SKM-1 treated with dmso at 0.1 percent for 144 hours (cell line): ENCODE results near the gene MOV10L1.
A peak's percentile ranks its signal among the peaks of the same experiment; 100 is the strongest.

ENCODE experiments used
- DNase-seq: peaks from one replicate; lab custom pipeline; 2025; ENCODE audit not compliant: unreplicated experiment; lab: John Stamatoyannopoulos, UW

Gene MOV10L1

GRCh38 chr22:50175921-50176849, 86.4 kb downstream of the MOV10L1 start:
- no peak for DNase-seq

- no peak for DNase-seq
These were observed 87.2 kb downstream of the MOV10L1 start for GRCh38 chr22:50176850-50177536.

GRCh38 chr22:50177537-50178470, 88.0 kb downstream of the MOV10L1 start:
- no peak for DNase-seq

GRCh38 chr22:50178471-50178864, 88.7 kb downstream of the MOV10L1 start:
- DNase-seq, result no peak

GRCh38 chr22:50178871-50179869, 89.4 kb downstream of the MOV10L1 start:
- DNase-seq, result no peak

- DNase-seq, result no peak
These were observed 90.3 kb downstream of the MOV10L1 start for GRCh38 chr22:50179937-50180726.

GRCh38 chr22:50180727-50181521, 91.1 kb downstream of the MOV10L1 start:
- DNase-seq, result no peak

GRCh38 chr22:50182176-50183081, 92.6 kb downstream of the MOV10L1 start:
- DNase-seq, result no peak

GRCh38 chr22:50183141-50183971, 93.5 kb downstream of the MOV10L1 start:
- DNase-seq, result no peak

GRCh38 chr22:50184004-50184901, 94.4 kb downstream of the MOV10L1 start:
- DNase-seq, result no peak

- no peak for DNase-seq
These were observed 95.1 kb downstream of the MOV10L1 start for GRCh38 chr22:50184902-50185374.

GRCh38 chr22:50185375-50186087, 95.7 kb downstream of the MOV10L1 start, which contains the start of gene TRABD:
Gene TRABD (plus strand): TSS chr22:50185913. CDS start chr22:50193061, 7,148 bp downstream.
- peak; percentile 81 for DNase-seq

- no peak for DNase-seq
These were observed 96.4 kb downstream of the MOV10L1 start for GRCh38 chr22:50186181-50186714.
